Measurements from ENCODE around the gene NCOA6. TPM values are rescaled to one million over a fixed set of nuclear protein-coding genes. Genes with fewer than 3 reads are reported as not detected.

Gene NCOA6
- polyA plus RNA-seq, 1 donor from 2014 or later = 13.0 TPM

DNA sequence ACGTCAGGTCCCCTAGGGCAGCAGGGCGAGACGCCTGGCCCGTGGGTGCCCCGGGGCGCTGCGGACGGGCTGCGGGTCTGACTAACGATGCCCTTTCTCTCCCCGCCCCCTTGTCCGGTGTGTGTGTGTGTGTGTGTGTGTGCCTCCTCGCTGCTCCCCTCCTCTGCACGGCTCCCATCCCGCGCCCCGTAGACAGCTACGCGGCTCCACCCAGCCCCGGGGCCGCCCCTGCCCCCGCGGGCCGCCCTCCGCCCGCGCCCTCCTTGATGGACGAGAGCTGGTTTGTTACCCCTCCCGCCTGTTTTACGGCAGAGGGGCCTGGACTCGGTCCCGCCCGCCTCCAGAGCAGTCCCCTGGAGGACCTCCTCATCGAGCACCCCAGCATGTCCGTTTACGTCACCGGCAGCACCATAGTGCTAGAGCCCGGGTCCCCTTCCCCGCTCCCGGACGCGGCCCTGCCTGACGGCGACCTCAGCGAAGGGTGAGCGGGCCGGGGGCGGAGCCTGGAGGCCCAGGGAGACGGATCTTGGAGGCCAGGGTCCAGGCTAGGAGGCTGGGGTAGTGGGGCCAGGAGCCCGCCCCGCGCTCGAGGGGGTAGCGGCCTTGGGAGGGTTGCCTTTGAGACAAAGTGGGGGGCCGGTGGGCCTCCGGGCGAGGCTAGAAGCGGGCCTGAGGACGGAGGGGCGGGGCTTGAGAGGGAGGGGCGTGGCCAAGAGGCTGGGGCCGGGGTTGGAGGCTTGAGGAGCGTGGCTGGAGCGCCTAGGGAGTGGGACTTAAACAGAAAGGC is 116.2 kb downstream of the NCOA6 start:
- H3F3A ChIP-seq (ENCODE audit: insufficient read depth, low read length, poor library complexity, severe bottlenecking) = no peaks in the 10 kb centered on the region
- TF ChIP-seq, protein P1, sequence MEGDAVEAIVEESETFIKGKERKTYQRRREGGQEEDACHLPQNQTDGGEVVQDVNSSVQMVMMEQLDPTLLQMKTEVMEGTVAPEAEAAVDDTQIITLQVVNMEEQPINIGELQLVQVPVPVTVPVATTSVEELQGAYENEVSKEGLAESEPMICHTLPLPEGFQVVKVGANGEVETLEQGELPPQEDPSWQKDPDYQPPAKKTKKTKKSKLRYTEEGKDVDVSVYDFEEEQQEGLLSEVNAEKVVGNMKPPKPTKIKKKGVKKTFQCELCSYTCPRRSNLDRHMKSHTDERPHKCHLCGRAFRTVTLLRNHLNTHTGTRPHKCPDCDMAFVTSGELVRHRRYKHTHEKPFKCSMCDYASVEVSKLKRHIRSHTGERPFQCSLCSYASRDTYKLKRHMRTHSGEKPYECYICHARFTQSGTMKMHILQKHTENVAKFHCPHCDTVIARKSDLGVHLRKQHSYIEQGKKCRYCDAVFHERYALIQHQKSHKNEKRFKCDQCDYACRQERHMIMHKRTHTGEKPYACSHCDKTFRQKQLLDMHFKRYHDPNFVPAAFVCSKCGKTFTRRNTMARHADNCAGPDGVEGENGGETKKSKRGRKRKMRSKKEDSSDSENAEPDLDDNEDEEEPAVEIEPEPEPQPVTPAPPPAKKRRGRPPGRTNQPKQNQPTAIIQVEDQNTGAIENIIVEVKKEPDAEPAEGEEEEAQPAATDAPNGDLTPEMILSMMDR (IDR thresholded peaks at IDR 0.05; ENCODE audit: poor library complexity, severe bottlenecking) = no peak
- TF ChIP-seq POLR2AphosphoS5 (IDR thresholded peaks at IDR 0.05) (peak; percentile 1), SMC3 (conservative IDR thresholded peaks at IDR 0.05; ENCODE audit: poor library complexity) (no peak), MXI1 (conservative IDR thresholded peaks at IDR 0.05; ENCODE audit: poor library complexity, severe bottlenecking) (no peak), TAF1 (IDR thresholded peaks at IDR 0.05; ENCODE audit: low read depth) (no peak), RAD21 (conservative IDR thresholded peaks at IDR 0.05) (no peak), EP300 (conservative IDR thresholded peaks at IDR 0.05; ENCODE audit: poor library complexity, severe bottlenecking) (no peak)
- no peak overlapping the region for H3K4me2 ChIP-seq (ENCODE audit: low read length)
- peaks cover 6% of the 10 kb centered on the region for H3K36me3 ChIP-seq (ENCODE audit: insufficient read depth, low read length)
- peak overlapping the region; percentile 45 for H3K9ac ChIP-seq (ENCODE audit: low read length)
- H3K79me2 ChIP-seq (replicated peaks; ENCODE audit: insufficient read depth, low read length) = peaks cover 20% of the 10 kb centered on the region
- H3K27me3 ChIP-seq (ENCODE audit: insufficient read depth, low read depth, low read length) = peaks cover 4% of the 10 kb centered on the region
- H3K27ac ChIP-seq (ENCODE audit: low read length) = no peak overlapping the region
- no peak overlapping the region for H2AFZ ChIP-seq (ENCODE audit: low read depth, low read length)
- H3K9me3 ChIP-seq (ENCODE audit: low read length) = no peaks in the 10 kb centered on the region
- H3K9me2 ChIP-seq (ENCODE audit: insufficient read depth, low read length) = no peaks in the 10 kb centered on the region
- H3K4me3 ChIP-seq (ENCODE audit: low read length) = peak overlapping the region; percentile 56
- H4K20me1 ChIP-seq (ENCODE audit: insufficient read depth) = no peaks in the 10 kb centered on the region

- Histone ChIP-seq H3K79me2 (replicated peaks; ENCODE audit: insufficient read depth, low read length) (peaks cover 20% of the 10 kb centered on the region), H3K27me3 (ENCODE audit: insufficient read depth, low read depth, low read length) (peaks cover 4% of the 10 kb centered on the region), H2AFZ (ENCODE audit: low read depth, low read length) (no peak overlapping the region), H3K4me3 (ENCODE audit: low read length) (peak overlapping the region; percentile 56), H3K36me3 (ENCODE audit: insufficient read depth, low read length) (peaks cover 6% of the 10 kb centered on the region), H4K20me1 (ENCODE audit: insufficient read depth) (no peaks in the 10 kb centered on the region), H3K9me3 (ENCODE audit: low read length) (no peaks in the 10 kb centered on the region), H3K27ac (ENCODE audit: low read length) (no peak overlapping the region), H3K9ac (ENCODE audit: low read length) (peak overlapping the region; percentile 45), H3K9me2 (ENCODE audit: insufficient read depth, low read length) (no peaks in the 10 kb centered on the region), H3K4me2 (ENCODE audit: low read length) (no peak overlapping the region), H3F3A (ENCODE audit: insufficient read depth, low read length, poor library complexity, severe bottlenecking) (no peaks in the 10 kb centered on the region)
- TF ChIP-seq RAD21 (conservative IDR thresholded peaks at IDR 0.05) (peak; percentile 38), EP300 (conservative IDR thresholded peaks at IDR 0.05; ENCODE audit: poor library complexity, severe bottlenecking) (no peak)
- TF ChIP-seq, protein P1 (IDR thresholded peaks at IDR 0.05; ENCODE audit: poor library complexity, severe bottlenecking) = peak; percentile 40
Measured at GRCh38 chr20:34708621-34709043, 116.8 kb downstream of the NCOA6 start.
